Fibroblast of skin of scalp (primary cell): ENCODE results near the gene KLF11.
A peak's percentile ranks its signal among the peaks of the same experiment; 100 is the strongest.
"Not testable (repeated sequence)": the region's sequence is repeated elsewhere in the genome, so short reads cannot be mapped to it uniquely, and the experiment has no call there.

ENCODE experiments used
- DNase-seq: peaks from one replicate; pipeline ENCODE4 v3.0.0-alpha.2; 2013

The KLF11 gene

DNA sequence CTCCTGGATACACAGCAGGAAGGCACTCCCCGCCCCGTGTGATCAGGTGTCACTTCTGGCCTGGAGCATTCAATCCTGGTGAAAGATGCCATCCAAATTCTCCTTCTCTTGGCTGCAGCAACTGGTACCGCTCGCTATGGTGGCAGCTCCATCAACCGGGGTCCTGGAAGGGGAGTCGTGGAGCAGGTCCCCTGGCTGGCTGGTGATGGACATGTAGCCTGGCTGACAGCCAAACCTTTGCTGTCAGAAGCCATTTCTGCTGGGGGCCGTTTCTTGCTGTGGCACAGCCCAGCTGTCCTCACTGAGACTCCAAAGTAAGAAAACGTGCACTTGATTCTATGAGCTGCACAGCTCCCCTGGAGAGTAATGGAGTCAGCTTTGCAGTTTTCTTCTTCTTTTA lies 44.0 kb downstream of the KLF11 start:
- no peak for DNase-seq

DNA sequence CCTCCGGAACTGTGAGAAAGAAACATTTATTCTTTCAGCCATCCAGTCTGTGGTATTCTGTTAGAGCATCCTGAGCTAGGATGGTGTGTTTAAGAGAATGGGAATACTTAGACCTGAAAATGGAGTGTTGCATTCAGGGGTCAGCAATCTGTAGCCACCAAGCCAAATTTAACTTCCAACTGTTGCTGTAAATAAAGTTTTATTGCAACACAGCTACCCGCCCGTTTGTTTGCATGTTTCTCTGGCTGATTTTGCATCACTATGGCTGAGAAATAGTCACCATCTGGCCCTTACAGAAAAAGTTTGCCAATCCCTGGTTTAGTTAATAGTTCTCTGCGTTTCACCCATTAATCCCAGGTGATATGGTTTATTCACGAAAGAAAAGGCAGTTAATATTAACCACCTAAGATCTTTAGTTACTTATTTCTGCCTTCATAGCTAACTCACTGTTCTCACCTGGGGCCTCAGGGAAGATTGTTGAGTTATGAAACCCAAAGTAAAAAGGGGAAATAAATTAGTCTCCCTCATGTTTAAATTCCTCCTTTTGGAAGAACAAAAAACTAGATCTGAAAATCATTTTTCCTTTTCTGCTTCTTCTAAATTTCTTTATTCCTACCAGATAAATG lies 46.3 kb downstream of the KLF11 start:
- no peak for DNase-seq

DNA sequence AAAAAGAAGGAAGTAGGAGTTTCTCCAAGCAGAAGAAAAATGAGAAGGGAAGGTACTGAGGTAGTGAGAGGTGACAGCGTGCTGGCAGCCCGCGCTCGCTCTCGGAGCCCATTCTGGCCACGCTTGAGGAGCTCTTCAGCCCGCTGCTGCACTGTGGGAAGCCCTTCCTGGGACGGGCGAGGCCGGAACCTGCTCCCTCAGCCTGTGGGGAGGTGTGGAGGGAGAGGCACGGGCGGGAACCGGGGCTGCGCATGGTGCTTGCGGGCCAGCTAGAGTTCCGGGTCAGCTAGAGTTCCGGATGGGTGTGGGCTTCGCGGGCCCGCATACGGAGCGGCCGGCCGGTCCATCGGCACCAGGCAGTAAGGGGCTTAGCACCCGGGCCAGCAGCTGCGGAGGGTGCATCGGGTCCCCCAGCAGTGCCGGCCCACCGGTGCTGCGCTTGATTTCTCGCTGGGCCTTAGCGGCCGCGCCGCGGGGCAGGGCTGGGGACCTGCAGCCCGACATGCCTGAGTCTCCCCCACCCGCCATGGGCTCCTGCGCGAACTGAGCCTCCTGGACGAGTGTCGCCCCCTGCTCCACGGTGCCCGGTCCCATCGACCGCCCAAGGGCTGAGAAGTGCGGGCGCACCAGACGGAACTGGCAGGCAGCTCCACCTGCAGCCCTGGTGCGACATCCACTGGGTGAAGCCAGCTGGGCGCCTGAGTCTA lies 48.0 kb downstream of the KLF11 start:
- DNase-seq = no peak

DNA sequence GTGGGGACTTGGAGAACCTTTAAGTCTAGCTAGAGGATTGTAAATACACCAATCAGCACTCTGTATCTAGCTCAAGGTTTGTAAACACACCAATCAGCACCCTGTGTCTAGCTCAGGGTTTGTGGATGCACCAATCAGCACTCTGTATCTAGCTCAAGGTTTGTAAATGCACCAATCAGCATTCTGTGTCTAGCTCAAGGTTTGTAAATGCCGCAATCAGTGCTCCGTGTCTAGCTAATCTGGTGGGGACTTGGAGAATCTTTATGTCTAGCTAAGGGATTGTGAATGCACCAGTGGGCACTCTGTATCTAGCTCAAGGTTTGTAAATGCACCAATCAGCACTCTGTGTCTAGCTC lies 48.5 kb downstream of the KLF11 start:
- DNase-seq = not testable (repeated sequence)

DNA sequence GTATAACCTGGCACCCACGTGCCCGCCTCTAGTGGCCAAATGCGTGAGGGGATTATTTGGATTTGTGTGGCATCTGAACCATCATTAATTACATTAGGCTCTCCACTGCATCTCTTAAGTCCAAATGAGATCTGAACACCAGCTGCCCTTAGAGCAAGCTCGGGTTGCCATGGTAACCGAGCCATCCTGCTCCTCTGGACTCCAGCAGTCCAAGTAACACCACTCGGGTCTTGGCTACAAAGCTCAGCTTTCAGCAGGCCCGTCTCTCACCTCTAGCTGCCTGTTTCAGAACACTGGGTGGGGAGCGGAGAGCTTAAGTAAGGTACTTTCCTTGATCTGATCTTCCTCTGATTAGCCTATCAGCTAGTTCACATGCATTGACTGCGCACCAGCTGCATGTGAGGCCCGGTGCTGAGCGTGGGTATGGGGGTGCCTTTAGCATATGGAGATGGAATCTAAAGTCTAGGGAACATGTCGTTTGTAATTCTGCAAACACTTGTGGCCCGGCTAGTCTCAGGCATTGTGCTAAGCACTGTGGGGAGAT lies 51.0 kb downstream of the KLF11 start:
- no peak for DNase-seq

DNA sequence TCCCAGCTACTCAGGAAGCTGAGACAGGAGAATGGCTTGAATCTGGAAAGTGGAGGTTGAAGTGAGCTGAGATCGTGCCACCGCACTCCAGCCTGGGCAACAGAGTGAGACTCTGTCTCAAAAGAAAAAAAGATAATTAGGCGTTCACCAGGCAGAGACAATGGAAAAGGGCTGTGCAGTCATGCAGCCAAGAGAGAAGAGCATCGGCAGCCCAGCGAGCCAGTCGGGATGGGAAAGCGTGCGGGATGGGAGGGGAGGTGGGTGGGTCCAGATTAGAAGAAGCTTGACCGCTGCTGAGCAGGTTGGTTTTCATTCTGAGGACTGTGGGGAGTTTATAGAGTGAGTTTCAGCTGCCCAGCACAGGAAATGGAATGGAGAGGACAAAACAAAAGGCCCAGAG lies 51.8 kb downstream of the KLF11 start:
- no peak for DNase-seq

DNA sequence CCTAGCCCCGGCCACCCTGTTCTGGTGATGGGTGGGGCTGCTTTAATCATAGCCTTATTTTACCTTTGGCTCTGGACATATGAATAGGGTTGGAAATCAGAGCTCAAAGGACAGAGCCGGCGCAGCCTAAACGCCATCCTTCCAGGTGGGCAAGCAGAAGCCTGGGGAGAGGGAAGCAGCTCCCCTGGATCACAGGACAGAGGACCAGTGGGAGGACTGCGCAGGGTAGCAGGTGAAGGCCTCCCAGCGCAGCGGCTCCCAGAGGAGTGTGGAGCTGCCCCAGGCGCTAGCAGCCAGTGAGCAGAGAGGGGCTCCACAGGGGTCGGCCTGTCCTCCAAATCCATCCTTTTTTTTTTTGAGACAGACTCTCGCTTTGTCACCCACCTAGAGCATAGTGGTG lies 53.3 kb downstream of the KLF11 start:
- DNase-seq = no peak

DNA sequence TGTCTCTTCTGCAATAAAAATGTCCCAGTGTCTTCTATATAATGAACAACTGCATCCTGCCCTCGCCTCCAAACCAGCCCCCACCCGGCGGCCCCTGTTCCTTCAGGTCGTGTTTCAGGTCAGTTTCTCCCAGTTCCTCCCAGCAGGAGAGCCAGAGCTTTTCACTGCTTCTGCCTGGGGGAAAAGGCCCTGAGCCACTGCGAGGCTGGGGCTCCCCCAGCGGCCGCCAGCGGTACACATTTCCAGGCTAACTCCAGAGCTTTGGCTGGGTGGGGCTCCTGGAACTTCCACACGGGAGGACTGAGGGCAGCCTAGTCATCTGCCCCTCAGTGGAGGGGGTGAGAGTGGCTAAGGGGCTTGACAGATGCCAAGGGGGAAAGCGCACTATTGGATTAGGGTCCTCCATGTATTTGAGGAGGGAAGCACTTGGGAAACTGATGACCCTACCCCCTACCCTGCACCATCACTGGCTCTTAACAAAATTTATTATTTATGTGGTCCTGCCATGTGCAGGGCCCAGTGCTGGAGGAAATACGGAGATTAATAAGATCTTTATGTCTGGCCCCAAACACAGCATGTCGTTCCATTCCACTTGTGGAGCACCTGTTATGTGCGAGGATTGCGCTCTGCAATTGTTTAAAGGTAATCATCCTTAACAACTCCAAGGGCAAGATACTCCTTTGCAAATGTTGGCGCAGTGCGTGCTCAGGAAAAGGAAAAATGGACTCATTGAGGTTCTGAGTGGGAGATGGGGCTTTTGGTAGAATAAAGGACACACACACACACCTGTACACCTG lies 54.2 kb downstream of the KLF11 start:
- peak; percentile 63 for DNase-seq

DNA sequence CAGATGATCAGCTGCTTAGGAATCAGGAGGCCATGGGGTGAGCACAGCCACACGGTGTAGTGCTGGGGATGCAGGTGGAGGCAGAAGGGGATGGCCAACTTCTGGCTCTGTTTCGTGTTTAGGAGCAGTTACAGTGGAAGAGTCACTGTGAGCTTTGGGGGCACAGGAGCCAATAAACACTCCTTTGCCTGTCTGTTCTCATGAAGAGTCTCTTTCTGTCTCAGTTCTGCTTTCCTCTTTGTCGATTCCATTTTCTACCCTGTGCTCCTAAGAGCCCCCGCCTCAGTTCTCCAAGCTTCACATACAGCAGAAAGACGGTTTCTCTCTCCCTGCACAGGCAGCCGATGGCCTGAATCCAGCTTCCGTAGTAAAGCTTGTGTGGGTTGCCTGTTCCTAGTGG lies 58.1 kb downstream of the KLF11 start:
- DNase-seq = no peak

DNA sequence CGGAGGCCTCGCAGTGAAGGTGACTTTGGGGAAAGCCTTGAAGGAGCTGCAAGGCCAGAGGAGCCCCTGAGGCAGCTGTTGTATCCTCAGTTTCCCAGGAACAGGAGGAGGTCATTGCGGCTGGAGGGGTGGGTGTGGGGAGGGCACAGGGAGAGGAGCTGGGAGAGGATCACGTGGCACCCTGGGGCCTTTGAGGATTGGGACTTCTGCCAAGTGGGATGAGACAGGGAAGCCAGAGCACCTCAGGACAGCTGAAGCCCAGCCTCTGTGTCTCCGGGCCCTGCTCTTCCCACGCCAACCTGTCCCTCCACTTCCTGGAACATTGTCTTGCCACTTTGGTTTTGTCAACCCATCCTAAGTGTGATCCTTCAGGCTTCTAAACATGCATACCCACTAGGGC lies 59.8 kb downstream of the KLF11 start:
- DNase-seq = no peak
